Measurements from ENCODE around the gene NPLOC4. TPM values are rescaled to one million over a fixed set of nuclear protein-coding genes. Genes with fewer than 3 reads are reported as not detected.

NPLOC4 gene
- total RNA-seq, 2 donors from 2014 or later: 69.3 to 70.4 TPM

DNA sequence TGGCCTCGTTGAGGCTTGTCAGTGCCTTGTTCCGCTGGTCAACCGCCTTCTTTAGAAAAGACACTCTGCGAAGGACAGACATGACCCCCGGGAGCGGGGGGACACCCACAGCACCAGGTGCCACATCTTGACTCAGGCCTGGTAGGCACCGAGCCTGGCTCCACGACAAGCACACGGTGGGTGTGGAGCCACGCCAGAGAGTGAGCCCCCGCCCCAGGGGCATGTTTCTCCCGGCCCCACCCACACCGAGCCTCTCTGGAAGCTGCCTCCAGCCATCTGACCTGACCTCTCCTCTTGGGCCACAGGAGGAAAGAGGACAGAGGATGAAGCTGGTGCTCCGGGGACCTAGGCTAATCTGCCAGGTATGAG, 89.3 kb downstream of the NPLOC4 start:
- Histone ChIP-seq H3K4me3 (no peak overlapping the region), H3K27me3 (no peaks in the 10 kb centered on the region), H3K9me3 (no peaks in the 10 kb centered on the region), H3K27ac (no peak overlapping the region), H3K36me3 (peaks cover 72% of the 10 kb centered on the region), H3K4me1 (peaks cover 0 to 12% of the 10 kb centered on the region in 2 donors)
- DNase-seq (ENCODE audit: low spot score): no peak
- no peak for TF ChIP-seq CTCF (IDR thresholded peaks at IDR 0.05)

DNA sequence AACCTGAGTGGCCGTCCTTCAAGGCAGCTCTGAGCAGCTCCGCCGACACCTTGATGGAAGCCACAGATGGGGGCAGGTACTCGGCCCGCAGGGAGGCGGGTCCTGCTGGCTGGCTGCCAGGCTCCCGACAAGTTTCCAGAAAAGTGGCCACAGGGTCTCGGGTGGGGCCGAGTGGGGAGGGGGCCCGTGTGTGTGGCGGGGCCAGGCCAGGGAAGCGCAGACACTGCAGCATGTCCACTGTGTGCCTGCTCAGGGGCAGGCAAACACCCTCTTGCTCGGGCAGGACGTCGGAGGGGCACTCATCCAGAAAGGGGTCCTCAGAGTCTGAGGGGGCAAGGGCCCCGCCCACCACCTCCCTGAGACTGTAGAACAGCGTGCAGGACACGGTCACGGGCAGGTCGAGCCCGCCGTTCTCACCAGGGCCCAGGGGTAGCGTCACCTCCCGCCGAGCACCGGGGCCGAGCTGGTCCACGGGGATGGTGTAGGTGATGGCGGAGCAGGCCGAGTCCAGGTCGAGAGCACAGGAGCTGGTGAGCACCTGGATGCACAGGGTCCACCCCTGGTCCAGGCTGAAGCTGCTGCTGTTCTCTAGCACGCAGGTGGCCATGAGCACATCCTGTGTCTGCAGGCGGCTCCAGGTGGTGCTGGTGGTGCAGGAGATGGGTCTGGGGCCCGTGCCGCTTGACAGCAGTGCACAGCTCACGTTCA, 89.9 kb downstream of the NPLOC4 start:
- no peak overlapping the region for H3K4me3 ChIP-seq
- DNase-seq (ENCODE audit: low spot score): no peak
- H3K27me3 ChIP-seq: no peaks in the 10 kb centered on the region
- TF ChIP-seq CTCF (IDR thresholded peaks at IDR 0.05): no peak
- peaks cover 0 to 12% of the 10 kb centered on the region in 2 donors for H3K4me1 ChIP-seq
- H3K9me3 ChIP-seq: no peaks in the 10 kb centered on the region
- H3K27ac ChIP-seq: no peak overlapping the region
- H3K36me3 ChIP-seq: peaks cover 75% of the 10 kb centered on the region

DNA sequence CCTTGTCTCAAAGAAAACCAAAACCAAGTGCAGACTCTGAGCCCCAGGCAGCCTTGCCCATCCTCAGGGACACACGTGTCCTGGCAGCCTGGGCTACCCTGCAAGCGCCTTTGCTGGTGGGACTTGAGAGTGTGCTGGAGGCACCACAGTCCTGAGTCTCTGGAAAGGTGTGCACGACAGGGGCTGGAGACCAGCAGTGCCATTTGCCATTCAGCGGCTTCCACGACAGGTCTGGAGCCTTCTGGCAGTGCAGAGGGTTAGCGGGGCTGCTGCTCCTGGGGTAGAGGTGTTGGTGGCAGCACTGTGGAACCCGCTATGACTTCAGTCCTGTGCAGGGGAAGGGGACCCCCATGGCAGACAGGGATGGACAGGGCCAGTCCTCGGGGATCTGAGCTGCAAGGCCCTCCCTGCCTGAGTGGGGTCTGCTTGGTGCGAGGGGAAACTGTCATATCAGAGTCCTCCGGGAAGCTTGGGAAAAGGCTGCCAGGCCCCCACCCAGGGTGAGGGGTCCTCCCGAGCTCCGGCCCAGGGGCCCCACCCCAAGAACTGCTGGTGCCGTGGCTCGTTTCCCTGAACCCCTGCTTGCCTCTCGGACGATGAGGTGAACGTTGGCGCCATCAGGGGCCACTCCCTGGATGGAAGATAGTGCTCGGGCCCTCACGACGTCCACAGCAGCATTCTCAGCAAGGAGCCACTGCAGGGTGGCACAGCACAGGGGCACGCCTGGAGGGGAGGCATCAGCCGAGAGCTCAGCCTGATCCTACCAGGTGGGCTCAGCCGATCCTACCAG, 91.6 kb downstream of the NPLOC4 start:
- no peak for TF ChIP-seq CTCF (IDR thresholded peaks at IDR 0.05)
- DNase-seq (ENCODE audit: low spot score): no peak
- H3K27me3 ChIP-seq: no peaks in the 10 kb centered on the region
- no peaks in the 10 kb centered on the region for H3K4me1 ChIP-seq
- no peak overlapping the region for H3K27ac ChIP-seq
- H3K9me3 ChIP-seq: no peaks in the 10 kb centered on the region
- peaks cover 80% of the 10 kb centered on the region for H3K36me3 ChIP-seq
- no peak overlapping the region for H3K4me3 ChIP-seq

GRCh38 chr17:81544281-81544974, 92.5 kb downstream of the NPLOC4 start:
- no peak overlapping the region for H3K27ac ChIP-seq
- no peaks in the 10 kb centered on the region for H3K9me3 ChIP-seq
- H3K27me3 ChIP-seq: no peaks in the 10 kb centered on the region
- H3K4me1 ChIP-seq: no peaks in the 10 kb centered on the region
- no peak for TF ChIP-seq CTCF (IDR thresholded peaks at IDR 0.05)
- peaks cover 78% of the 10 kb centered on the region for H3K36me3 ChIP-seq
- no peak overlapping the region for H3K4me3 ChIP-seq
- DNase-seq (ENCODE audit: low spot score): no peak

GRCh38 chr17:81543756-81544155, 93.2 kb downstream of the NPLOC4 start:
- no peaks in the 10 kb centered on the region for H3K9me3 ChIP-seq
- H3K27me3 ChIP-seq: no peaks in the 10 kb centered on the region
- no peak overlapping the region for H3K27ac ChIP-seq
- no peak overlapping the region for H3K4me3 ChIP-seq
- DNase-seq (ENCODE audit: low spot score): no peak
- TF ChIP-seq CTCF (IDR thresholded peaks at IDR 0.05): no peak
- no peaks in the 10 kb centered on the region for H3K4me1 ChIP-seq
- H3K36me3 ChIP-seq: peaks cover 75% of the 10 kb centered on the region

Measured in right atrium auricular region (tissue), 2 donors.